ENCODE measurements around the gene ABHD3. TPM values are rescaled to one million over a fixed set of nuclear protein-coding genes. Genes with fewer than 3 reads are reported as not detected.
A peak's percentile ranks its signal among the peaks of the same experiment; 100 is the strongest.
"Not testable (repeated sequence)": the region's sequence is repeated elsewhere in the genome, so short reads cannot be mapped to it uniquely, and the experiment has no call there.

ABHD3 gene
- total RNA-seq, 1 donor from 2014 or later, result 21.1 TPM

- Histone ChIP-seq H3K27me3 (no peaks in the 10 kb centered on the region), H3K4me1 (peaks cover 8% of the 10 kb centered on the region), H3K4me3 (no peak overlapping the region), H3K27ac (no peak overlapping the region), H3K9me3 (no peaks in the 10 kb centered on the region), H3K36me3 (no peaks in the 10 kb centered on the region)
- DNase-seq (ENCODE audit: extremely low spot score in 2 of 2), result no peak
- TF ChIP-seq POLR2AphosphoS5 (IDR thresholded peaks at IDR 0.05; ENCODE audit: insufficient read depth in 1 of 2, low read depth in 1 of 2) (no peak), CTCF (IDR thresholded peaks at IDR 0.05) (no peak), POLR2A (IDR thresholded peaks at IDR 0.05) (no peak)
- intact Hi-C loops (cut with DNase I), result no loop called here
Measured at GRCh38 chr18:21680161-21680560, 24.4 kb downstream of the ABHD3 start.

GRCh38 chr18:21678859-21679258 lies 25.7 kb downstream of the ABHD3 start:
- Histone ChIP-seq H3K4me3 (no peak overlapping the region), H3K9me3 (no peaks in the 10 kb centered on the region), H3K27me3 (no peaks in the 10 kb centered on the region), H3K36me3 (no peaks in the 10 kb centered on the region), H3K4me1 (peaks cover 8% of the 10 kb centered on the region), H3K27ac (no peak overlapping the region)
- intact Hi-C loops (cut with DNase I), result no loop called here
- TF ChIP-seq POLR2A (IDR thresholded peaks at IDR 0.05), result no peak
- no peak for TF ChIP-seq CTCF (IDR thresholded peaks at IDR 0.05)
- no peak for TF ChIP-seq POLR2AphosphoS5 (IDR thresholded peaks at IDR 0.05; ENCODE audit: insufficient read depth in 1 of 2, low read depth in 1 of 2)
- no peak for DNase-seq (ENCODE audit: extremely low spot score in 2 of 2)

- H3K27me3 ChIP-seq; H3K4me3 ChIP-seq; DNase-seq (ENCODE audit: extremely low spot score in 2 of 2); H3K4me1 ChIP-seq; intact Hi-C loops (cut with DNase I); H3K27ac ChIP-seq; H3K36me3 ChIP-seq; H3K9me3 ChIP-seq: not testable (repeated sequence)
Measured at GRCh38 chr18:21675354-21675753, 29.2 kb downstream of the ABHD3 start.

- Histone ChIP-seq H3K27ac (no peak overlapping the region), H3K36me3 (no peaks in the 10 kb centered on the region), H3K4me3 (no peak overlapping the region), H3K9me3 (no peaks in the 10 kb centered on the region), H3K4me1 (no peaks in the 10 kb centered on the region), H3K27me3 (no peaks in the 10 kb centered on the region)
- DNase-seq (ENCODE audit: extremely low spot score in 2 of 2), result no peak
- intact Hi-C loops (cut with DNase I), result no loop called here
- TF ChIP-seq POLR2A (IDR thresholded peaks at IDR 0.05), result no peak
- TF ChIP-seq POLR2AphosphoS5 (IDR thresholded peaks at IDR 0.05; ENCODE audit: insufficient read depth in 1 of 2, low read depth in 1 of 2), result peak in 1 of 2 donors; percentile 41
- TF ChIP-seq CTCF (IDR thresholded peaks at IDR 0.05), result no peak
Measured at GRCh38 chr18:21672521-21673267, 31.9 kb downstream of the ABHD3 start.

GRCh38 chr18:21669736-21670285 lies 34.8 kb downstream of the ABHD3 start:
- intact Hi-C loops (cut with DNase I), result no loop called here
- Histone ChIP-seq H3K4me3 (no peak overlapping the region), H3K36me3 (no peaks in the 10 kb centered on the region), H3K27me3 (no peaks in the 10 kb centered on the region), H3K4me1 (no peaks in the 10 kb centered on the region), H3K9me3 (no peaks in the 10 kb centered on the region), H3K27ac (no peak overlapping the region)
- DNase-seq (ENCODE audit: extremely low spot score in 2 of 2), result no peak
- no peak for TF ChIP-seq POLR2A (IDR thresholded peaks at IDR 0.05)
- no peak for TF ChIP-seq CTCF (IDR thresholded peaks at IDR 0.05)
- no peak for TF ChIP-seq POLR2AphosphoS5 (IDR thresholded peaks at IDR 0.05; ENCODE audit: insufficient read depth in 1 of 2, low read depth in 1 of 2)

Data from vagina (tissue), 2 donors.